ENCODE measurements around the gene RALGAPB.
"Not testable (repeated sequence)": the region's sequence is repeated elsewhere in the genome, so short reads cannot be mapped to it uniquely, and the experiment has no call there.

Gene RALGAPB

DNA sequence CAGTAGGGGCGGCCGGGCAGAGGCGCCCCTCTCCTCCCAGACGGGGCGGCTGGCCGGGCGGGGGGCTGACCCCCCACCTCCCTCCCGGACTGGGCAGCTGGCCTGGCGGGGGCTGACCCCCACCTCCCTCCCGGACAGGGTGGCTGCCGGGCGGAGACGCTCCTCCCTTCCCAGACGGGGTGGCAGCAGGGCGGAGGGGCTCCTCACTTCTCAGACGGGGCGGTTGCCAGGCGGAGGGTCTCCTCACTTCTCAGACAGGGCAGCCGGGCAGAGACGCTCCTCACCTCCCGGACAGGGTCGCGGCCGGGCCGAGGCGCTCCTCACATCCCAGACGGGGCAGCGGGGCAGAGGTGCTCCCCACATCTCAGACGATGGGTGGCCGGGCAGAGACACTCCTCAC, 11.1 kb upstream of the RALGAPB start:
- H3K27me3 ChIP-seq (replicated peaks; ENCODE audit: control insufficient read depth, insufficient read depth, low read length); DNase-seq (ENCODE audit: low read depth); H3K4me3 ChIP-seq (ENCODE audit: low read length); H3K9ac ChIP-seq (ENCODE audit: low read length); H3K36me3 ChIP-seq (ENCODE audit: control insufficient read depth, insufficient read depth, low read length, severe bottlenecking); H3K9me3 ChIP-seq (ENCODE audit: control insufficient read depth, low read length); H3K4me1 ChIP-seq (ENCODE audit: control insufficient read depth, insufficient read depth, low read length): not testable (repeated sequence)

DNA sequence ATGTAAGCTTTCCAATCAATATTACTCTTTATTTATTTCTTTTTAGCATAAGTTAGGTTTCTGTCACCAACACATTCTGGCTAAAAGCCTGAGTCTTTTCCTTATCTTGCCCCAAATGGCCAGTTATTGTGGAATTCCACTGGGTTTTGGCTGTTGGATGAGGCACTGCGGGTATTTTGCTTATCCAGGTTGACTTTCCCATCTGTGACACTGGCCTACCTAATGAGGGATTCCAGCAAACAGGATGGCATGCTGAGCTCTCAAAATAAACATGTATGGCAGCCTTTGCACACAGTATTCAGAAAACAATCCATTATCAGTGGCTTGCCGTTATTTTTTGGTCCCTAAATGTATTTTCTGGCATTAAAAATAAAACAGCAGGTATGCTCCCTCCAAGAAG, 6.5 kb upstream of the RALGAPB start:
- no peak overlapping the region for H3K9ac ChIP-seq (ENCODE audit: low read length)
- H3K4me3 ChIP-seq (ENCODE audit: low read length) = no peak overlapping the region
- peaks cover 5% of the 10 kb centered on the region for H3K27me3 ChIP-seq (replicated peaks; ENCODE audit: control insufficient read depth, insufficient read depth, low read length)
- no peaks in the 10 kb centered on the region for H3K36me3 ChIP-seq (ENCODE audit: control insufficient read depth, insufficient read depth, low read length, severe bottlenecking)
- no peaks in the 10 kb centered on the region for H3K4me1 ChIP-seq (ENCODE audit: control insufficient read depth, insufficient read depth, low read length)
- no peaks in the 10 kb centered on the region for H3K9me3 ChIP-seq (ENCODE audit: control insufficient read depth, low read length)
- DNase-seq (ENCODE audit: low read depth) = no peak

DNA sequence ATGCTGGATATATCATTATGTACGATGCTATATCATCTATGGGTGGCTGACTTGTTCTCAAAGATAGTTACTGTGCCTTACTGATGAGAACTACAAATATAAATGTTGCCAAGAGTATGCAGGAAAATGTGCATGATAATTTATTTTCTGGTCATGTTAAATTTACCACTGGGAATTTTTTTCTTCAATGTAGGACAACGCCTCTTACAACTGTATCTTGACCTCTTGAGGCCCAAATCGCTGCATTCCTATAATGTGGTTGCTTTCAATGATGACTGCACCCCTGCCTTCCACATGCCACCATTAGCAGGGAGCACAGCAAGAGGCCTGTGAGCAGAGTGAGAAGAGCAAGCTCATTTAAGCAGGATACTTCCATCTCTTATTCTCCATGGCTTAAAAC, 5.7 kb upstream of the RALGAPB start:
- H3K4me3 ChIP-seq (ENCODE audit: low read length) = no peak overlapping the region
- DNase-seq (ENCODE audit: low read depth) = no peak
- no peaks in the 10 kb centered on the region for H3K9me3 ChIP-seq (ENCODE audit: control insufficient read depth, low read length)
- H3K4me1 ChIP-seq (ENCODE audit: control insufficient read depth, insufficient read depth, low read length) = no peaks in the 10 kb centered on the region
- no peaks in the 10 kb centered on the region for H3K36me3 ChIP-seq (ENCODE audit: control insufficient read depth, insufficient read depth, low read length, severe bottlenecking)
- H3K27me3 ChIP-seq (replicated peaks; ENCODE audit: control insufficient read depth, insufficient read depth, low read length) = peaks cover 5% of the 10 kb centered on the region
- no peak overlapping the region for H3K9ac ChIP-seq (ENCODE audit: low read length)

DNA sequence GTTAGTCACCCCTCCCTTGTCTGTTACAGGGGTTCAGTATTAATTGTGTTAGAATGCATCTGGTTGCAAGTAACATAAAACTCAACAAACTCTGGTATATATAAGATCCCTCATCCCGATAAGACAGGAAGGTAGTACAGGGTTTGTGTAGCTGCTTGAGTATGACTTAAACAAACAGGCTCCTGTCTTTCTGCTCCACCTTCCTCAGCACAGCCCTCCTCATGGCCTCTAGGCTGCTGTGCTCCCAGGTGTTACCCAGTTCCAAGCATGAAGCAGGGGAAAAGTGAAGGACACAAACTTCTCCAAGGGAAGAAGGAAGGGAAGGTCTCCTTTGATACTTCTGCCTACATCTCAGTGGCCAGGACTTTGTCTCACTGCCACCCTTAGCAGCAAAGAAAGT, 1.4 kb upstream of the RALGAPB start:
- Histone ChIP-seq H3K36me3 (ENCODE audit: control insufficient read depth, insufficient read depth, low read length, severe bottlenecking) (no peaks in the 10 kb centered on the region), H3K4me3 (ENCODE audit: low read length) (no peak overlapping the region), H3K27me3 (replicated peaks; ENCODE audit: control insufficient read depth, insufficient read depth, low read length) (peaks cover 5% of the 10 kb centered on the region), H3K4me1 (ENCODE audit: control insufficient read depth, insufficient read depth, low read length) (peaks cover 9% of the 10 kb centered on the region), H3K9me3 (ENCODE audit: control insufficient read depth, low read length) (no peaks in the 10 kb centered on the region), H3K9ac (ENCODE audit: low read length) (no peak overlapping the region)
- DNase-seq (ENCODE audit: low read depth) = no peak

DNA sequence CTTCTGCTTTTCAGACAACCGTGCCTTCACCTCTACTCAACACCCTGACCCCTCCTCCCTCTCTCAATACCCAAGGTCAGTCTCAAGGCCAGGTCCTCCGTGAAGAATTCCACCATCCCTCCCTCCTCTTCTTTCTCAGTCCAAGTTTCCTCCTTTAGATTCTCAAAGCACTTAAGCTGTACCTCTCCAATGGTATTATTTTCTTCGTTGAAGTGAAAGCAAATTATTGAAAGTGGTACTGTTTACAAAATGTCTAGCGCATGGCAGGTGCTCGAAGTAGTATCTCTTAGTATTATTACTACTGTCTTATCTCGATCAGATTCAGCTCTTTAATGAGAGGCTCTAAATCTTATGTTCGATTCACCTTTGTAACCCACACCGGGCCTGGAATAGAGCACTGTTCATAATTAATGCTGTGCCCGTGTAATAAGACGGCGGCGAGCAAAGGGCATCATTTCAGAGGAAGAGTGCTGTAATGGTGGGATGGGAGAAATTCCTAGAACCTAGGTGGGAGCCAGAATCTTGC, 593 bp upstream of the RALGAPB start:
- Histone ChIP-seq H3K4me3 (ENCODE audit: low read length) (peak overlapping the region; percentile 85), H3K9me3 (ENCODE audit: control insufficient read depth, low read length) (no peaks in the 10 kb centered on the region), H3K4me1 (ENCODE audit: control insufficient read depth, insufficient read depth, low read length) (peaks cover 9% of the 10 kb centered on the region), H3K9ac (ENCODE audit: low read length) (peak overlapping the region; percentile 57), H3K36me3 (ENCODE audit: control insufficient read depth, insufficient read depth, low read length, severe bottlenecking) (no peaks in the 10 kb centered on the region), H3K27me3 (replicated peaks; ENCODE audit: control insufficient read depth, insufficient read depth, low read length) (peaks cover 5% of the 10 kb centered on the region)
- no peak for DNase-seq (ENCODE audit: low read depth)

DNA sequence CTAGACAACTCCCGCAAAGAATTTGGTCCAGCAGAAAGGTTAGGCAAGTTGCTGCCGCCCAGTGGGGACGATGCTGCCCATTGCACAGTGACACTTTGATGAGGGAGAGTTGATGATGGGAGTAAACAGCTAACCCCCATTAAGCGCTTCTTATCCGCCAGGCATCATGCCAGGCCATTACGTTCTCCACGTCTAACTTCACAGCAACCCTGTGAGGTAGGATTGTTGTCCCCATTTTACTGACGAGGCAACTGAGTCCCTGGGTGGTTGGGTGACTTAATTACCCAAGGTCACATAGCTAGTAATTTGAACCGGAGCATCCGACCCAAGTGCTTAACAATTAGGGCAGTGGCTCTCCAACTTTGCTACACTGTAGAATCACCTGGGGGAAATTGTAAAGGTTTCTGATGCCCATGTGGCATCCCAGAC, 738 bp downstream of the RALGAPB start:
- DNase-seq (ENCODE audit: low read depth) = peak; percentile 61
- no peaks in the 10 kb centered on the region for H3K9me3 ChIP-seq (ENCODE audit: control insufficient read depth, low read length)
- H3K4me1 ChIP-seq (ENCODE audit: control insufficient read depth, insufficient read depth, low read length) = peaks cover 9% of the 10 kb centered on the region
- H3K9ac ChIP-seq (ENCODE audit: low read length) = peak overlapping the region; percentile 88
- peak overlapping the region; percentile 85 for H3K4me3 ChIP-seq (ENCODE audit: low read length)
- H3K27me3 ChIP-seq (replicated peaks; ENCODE audit: control insufficient read depth, insufficient read depth, low read length) = peaks cover 3% of the 10 kb centered on the region
- no peaks in the 10 kb centered on the region for H3K36me3 ChIP-seq (ENCODE audit: control insufficient read depth, insufficient read depth, low read length, severe bottlenecking)

DNA sequence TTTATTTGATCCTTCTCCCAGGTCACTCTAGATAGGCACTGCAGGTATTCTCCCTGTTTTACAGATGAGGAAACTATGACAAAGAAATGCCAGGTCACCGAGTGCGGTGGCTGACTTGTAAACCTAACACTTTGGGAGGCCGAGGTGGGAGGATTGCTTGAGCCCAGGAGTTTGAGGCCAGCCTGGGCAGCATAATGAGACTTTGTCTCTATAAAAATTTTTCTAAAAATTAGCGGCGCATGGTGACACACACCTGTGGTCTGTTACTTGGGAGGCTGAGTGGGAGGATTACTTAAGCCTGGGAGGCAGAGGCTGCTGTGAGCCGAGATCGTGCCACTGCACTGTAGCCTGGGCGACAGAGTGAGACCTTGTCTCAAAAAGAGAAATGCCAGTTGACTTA, 5.1 kb downstream of the RALGAPB start:
- Histone ChIP-seq H3K4me1 (ENCODE audit: control insufficient read depth, insufficient read depth, low read length) (peaks cover 9% of the 10 kb centered on the region), H3K4me3 (ENCODE audit: low read length) (no peak overlapping the region), H3K27me3 (replicated peaks; ENCODE audit: control insufficient read depth, insufficient read depth, low read length) (no peaks in the 10 kb centered on the region), H3K9ac (ENCODE audit: low read length) (no peak overlapping the region), H3K9me3 (ENCODE audit: control insufficient read depth, low read length) (no peaks in the 10 kb centered on the region), H3K36me3 (ENCODE audit: control insufficient read depth, insufficient read depth, low read length, severe bottlenecking) (peaks cover 7% of the 10 kb centered on the region)
- DNase-seq (ENCODE audit: low read depth) = no peak

DNA sequence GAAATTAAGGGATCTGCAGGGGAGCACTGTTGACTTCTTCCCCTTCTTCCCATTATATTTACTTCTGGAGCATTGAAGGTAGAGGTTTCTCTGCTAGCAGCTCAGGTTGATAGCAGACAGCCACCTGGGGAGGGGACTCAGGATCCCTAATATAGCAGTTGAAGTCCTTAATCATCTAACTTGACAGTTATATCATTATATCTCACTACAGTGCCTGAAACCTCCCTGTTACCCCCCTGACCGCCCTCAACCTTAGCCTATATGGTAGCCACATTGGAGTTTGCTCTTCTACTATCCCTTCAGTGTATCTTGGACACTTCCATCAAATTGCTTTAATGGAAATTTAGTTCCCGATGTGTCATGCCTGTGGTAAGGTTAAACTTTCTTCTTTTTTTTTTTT, 7.0 kb downstream of the RALGAPB start:
- no peak for DNase-seq (ENCODE audit: low read depth)
- Histone ChIP-seq H3K27me3 (replicated peaks; ENCODE audit: control insufficient read depth, insufficient read depth, low read length) (no peaks in the 10 kb centered on the region), H3K9ac (ENCODE audit: low read length) (no peak overlapping the region), H3K36me3 (ENCODE audit: control insufficient read depth, insufficient read depth, low read length, severe bottlenecking) (peaks cover 9% of the 10 kb centered on the region), H3K4me3 (ENCODE audit: low read length) (no peak overlapping the region), H3K9me3 (ENCODE audit: control insufficient read depth, low read length) (no peaks in the 10 kb centered on the region), H3K4me1 (ENCODE audit: control insufficient read depth, insufficient read depth, low read length) (no peaks in the 10 kb centered on the region)

DNA sequence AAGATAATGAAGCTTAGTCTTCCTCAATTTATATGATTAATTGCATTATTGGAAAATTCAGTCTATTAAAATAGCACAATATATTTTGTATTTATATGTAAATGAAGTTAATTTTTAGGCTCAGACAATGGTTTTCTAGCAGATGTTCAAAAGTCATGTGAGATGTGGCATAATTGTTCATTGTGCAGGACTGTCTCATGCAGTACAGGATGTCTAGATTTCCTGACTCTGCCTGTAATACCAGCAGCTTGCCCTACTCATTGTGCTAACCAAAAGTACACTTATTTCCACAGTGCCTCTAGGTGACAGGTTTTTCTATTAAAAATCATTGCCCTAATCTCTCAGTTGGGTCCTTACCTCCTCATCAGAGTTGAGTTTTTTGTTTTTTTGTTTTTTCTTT, 12.4 kb downstream of the RALGAPB start:
- DNase-seq (ENCODE audit: low read depth) = no peak
- H3K9ac ChIP-seq (ENCODE audit: low read length) = no peak overlapping the region
- H3K9me3 ChIP-seq (ENCODE audit: control insufficient read depth, low read length) = no peaks in the 10 kb centered on the region
- no peak overlapping the region for H3K4me3 ChIP-seq (ENCODE audit: low read length)
- H3K4me1 ChIP-seq (ENCODE audit: control insufficient read depth, insufficient read depth, low read length) = no peaks in the 10 kb centered on the region
- peaks cover 28% of the 10 kb centered on the region for H3K36me3 ChIP-seq (ENCODE audit: control insufficient read depth, insufficient read depth, low read length, severe bottlenecking)
- H3K27me3 ChIP-seq (replicated peaks; ENCODE audit: control insufficient read depth, insufficient read depth, low read length) = no peaks in the 10 kb centered on the region

DNA sequence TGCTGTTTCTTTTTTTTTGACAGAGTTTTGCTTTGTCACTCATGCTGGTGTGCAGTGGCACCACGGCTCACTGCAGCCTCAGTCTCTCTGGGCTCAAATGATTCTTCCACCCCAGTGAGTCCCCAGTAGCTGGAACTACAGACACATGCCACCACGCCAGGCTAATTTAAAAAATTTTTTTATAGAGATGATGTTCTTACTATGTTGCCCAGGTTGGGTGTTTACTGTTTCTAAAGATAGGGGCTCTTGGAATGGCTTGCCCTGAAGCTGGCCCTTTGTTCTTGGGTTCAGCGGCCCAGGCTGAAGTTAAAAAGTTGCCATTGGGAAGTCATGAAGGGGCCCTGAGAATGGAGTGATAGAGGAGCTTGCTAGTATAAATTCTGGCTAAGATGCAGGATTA, 16.5 kb downstream of the RALGAPB start:
- H3K4me1 ChIP-seq (ENCODE audit: control insufficient read depth, insufficient read depth, low read length) = no peaks in the 10 kb centered on the region
- H3K9me3 ChIP-seq (ENCODE audit: control insufficient read depth, low read length) = no peaks in the 10 kb centered on the region
- H3K4me3 ChIP-seq (ENCODE audit: low read length) = no peak overlapping the region
- no peaks in the 10 kb centered on the region for H3K27me3 ChIP-seq (replicated peaks; ENCODE audit: control insufficient read depth, insufficient read depth, low read length)
- DNase-seq (ENCODE audit: low read depth) = no peak
- H3K9ac ChIP-seq (ENCODE audit: low read length) = no peak overlapping the region
- peaks cover 54% of the 10 kb centered on the region for H3K36me3 ChIP-seq (ENCODE audit: control insufficient read depth, insufficient read depth, low read length, severe bottlenecking)

DNA sequence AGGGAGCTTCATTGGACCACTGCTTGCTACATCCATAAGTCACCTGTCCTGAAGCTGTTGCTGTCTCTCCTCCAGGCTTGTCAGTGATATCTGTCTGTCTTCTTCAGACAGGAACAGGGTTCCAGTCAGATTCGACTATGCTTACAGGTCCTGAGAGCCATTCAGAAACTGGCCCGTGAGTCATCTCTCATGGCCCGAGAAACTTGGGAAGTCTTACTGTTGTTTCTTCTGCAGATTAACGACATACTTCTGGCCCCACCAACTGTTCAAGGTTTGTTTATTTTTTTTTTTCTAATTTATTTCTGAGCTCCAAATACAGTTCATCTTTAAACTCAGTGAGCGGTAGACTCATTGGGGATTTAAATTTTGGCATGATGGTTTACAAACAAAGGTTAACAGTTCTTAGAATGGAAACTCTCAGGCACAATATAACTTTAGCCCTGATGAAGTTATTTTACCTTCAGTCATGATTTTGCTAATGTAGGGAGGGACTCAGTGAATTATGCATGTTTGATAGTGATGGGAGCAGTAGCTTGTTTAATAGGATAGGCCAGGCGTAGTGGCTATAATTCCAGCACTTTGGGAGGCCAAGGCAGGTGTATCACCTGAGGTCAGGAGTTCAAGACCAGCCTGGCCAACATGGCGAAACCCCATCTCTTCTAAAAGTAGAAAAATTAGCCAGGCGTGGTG, 24.7 kb downstream of the RALGAPB start:
- Histone ChIP-seq H3K27me3 (replicated peaks; ENCODE audit: control insufficient read depth, insufficient read depth, low read length) (no peaks in the 10 kb centered on the region), H3K4me1 (ENCODE audit: control insufficient read depth, insufficient read depth, low read length) (no peaks in the 10 kb centered on the region), H3K4me3 (ENCODE audit: low read length) (no peak overlapping the region), H3K9ac (ENCODE audit: low read length) (no peak overlapping the region), H3K36me3 (ENCODE audit: control insufficient read depth, insufficient read depth, low read length, severe bottlenecking) (peaks cover 81% of the 10 kb centered on the region), H3K9me3 (ENCODE audit: control insufficient read depth, low read length) (no peaks in the 10 kb centered on the region)
- no peak for DNase-seq (ENCODE audit: low read depth)

DNA sequence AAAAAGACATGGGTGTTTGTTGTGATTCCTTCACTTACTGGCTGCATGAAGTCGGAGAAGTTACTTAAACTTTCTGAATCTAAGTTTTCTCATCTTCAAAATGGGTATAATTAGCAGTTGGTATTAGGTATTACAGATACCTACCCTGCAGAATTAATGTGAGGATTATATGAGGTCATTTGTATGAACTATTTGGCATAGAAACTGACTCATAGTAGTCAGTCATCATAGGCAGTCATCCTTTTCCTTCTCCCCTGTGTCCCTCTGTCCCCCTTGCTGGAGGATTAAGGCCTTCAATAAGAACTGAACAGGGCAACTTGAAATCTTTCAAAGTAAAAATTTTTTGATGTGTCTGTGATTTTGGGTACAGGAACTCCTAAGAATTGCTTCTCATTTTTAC, 26.3 kb downstream of the RALGAPB start:
- Histone ChIP-seq H3K9me3 (ENCODE audit: control insufficient read depth, low read length) (no peaks in the 10 kb centered on the region), H3K4me3 (ENCODE audit: low read length) (no peak overlapping the region), H3K4me1 (ENCODE audit: control insufficient read depth, insufficient read depth, low read length) (no peaks in the 10 kb centered on the region), H3K36me3 (ENCODE audit: control insufficient read depth, insufficient read depth, low read length, severe bottlenecking) (peaks cover 75% of the 10 kb centered on the region), H3K9ac (ENCODE audit: low read length) (no peak overlapping the region), H3K27me3 (replicated peaks; ENCODE audit: control insufficient read depth, insufficient read depth, low read length) (no peaks in the 10 kb centered on the region)
- DNase-seq (ENCODE audit: low read depth) = no peak
